H9 (cell line): ENCODE results near the gene CCBE1. TPM values are rescaled to one million over a fixed set of nuclear protein-coding genes. Genes with fewer than 3 reads are reported as not detected.

Experiments
- DNase-seq: peaks from one replicate; pipeline ENCODE4 v3.0.0-alpha.2; 2017
- H2AFZ ChIP-seq: one replicate; pipeline ENCODE4 v1.6.1; 2013; ENCODE audit warnings: mild to moderate bottlenecking, low read length, control low read depth, moderate library complexity
- H2AK5ac ChIP-seq: 2 replicates; pipeline ENCODE4 v1.6.1; 2013; ENCODE audit warnings: low read length, control low read depth, mixed read lengths; ENCODE audit not compliant: insufficient read length
- H2BK120ac ChIP-seq: one replicate; pipeline ENCODE4 v1.6.1; 2013; ENCODE audit warnings: low read depth, mild to moderate bottlenecking, low read length, control low read depth, inconsistent platforms; ENCODE audit not compliant: poor library complexity, severe bottlenecking
- H2BK12ac ChIP-seq: 2 replicates; pipeline ENCODE4 v1.6.1; 2013; ENCODE audit warnings: low read length, control low read depth, mixed read lengths, low read depth; ENCODE audit not compliant: insufficient read length
- H2BK15ac ChIP-seq: 2 replicates; pipeline ENCODE4 v1.6.1; 2013; ENCODE audit warnings: low read depth, low read length, control low read depth
- H2BK20ac ChIP-seq: one replicate; pipeline ENCODE4 v1.6.1; 2013; ENCODE audit warnings: low read depth, mild to moderate bottlenecking, low read length, control low read depth, inconsistent platforms; ENCODE audit not compliant: poor library complexity, severe bottlenecking
- H2BK5ac ChIP-seq: 2 replicates; pipeline ENCODE4 v1.6.1; 2013; ENCODE audit warnings: low read length, control low read depth, mixed read lengths; ENCODE audit not compliant: insufficient read length
- H3K14ac ChIP-seq: 2 replicates; pipeline ENCODE4 v1.6.1; 2013; ENCODE audit warnings: low read length, control low read depth; ENCODE audit not compliant: insufficient read depth
- H3K18ac ChIP-seq: 2 replicates; pipeline ENCODE4 v1.6.1; 2013; ENCODE audit warnings: low read depth, mild to moderate bottlenecking, mixed read lengths, low read length, control low read depth; ENCODE audit not compliant: insufficient read length
- H3K23ac ChIP-seq: 2 replicates; pipeline ENCODE4 v1.6.1; 2013; ENCODE audit warnings: low read length, control low read depth, mixed read lengths, low read depth; ENCODE audit not compliant: insufficient read length
- H3K23me2 ChIP-seq: 2 replicates; pipeline ENCODE4 v1.6.1; 2013; ENCODE audit warnings: low read depth, mild to moderate bottlenecking, mixed read lengths, low read length, control low read depth; ENCODE audit not compliant: insufficient read length, poor library complexity, severe bottlenecking
- H3K27ac ChIP-seq: 2 replicates; pipeline ENCODE4 v1.5.1; 2013; ENCODE audit warnings: low read length, control low read depth, mixed read lengths, low read depth; ENCODE audit not compliant: insufficient read length
- H3K27me3 ChIP-seq: 2 replicates; pipeline ENCODE4 v1.6.1; 2013; ENCODE audit warnings: low read length, control low read depth, inconsistent platforms; ENCODE audit not compliant: insufficient read depth
- H3K4ac ChIP-seq: 2 replicates; pipeline ENCODE4 v1.6.1; 2013; ENCODE audit warnings: low read depth, mild to moderate bottlenecking, control low read depth, inconsistent platforms, low read length, moderate library complexity
- H3K4me1 ChIP-seq: 2 replicates; pipeline ENCODE4 v1.6.1; 2013; ENCODE audit warnings: low read length, control low read depth, inconsistent platforms; ENCODE audit not compliant: insufficient read depth
- H3K4me2 ChIP-seq: 2 replicates; pipeline ENCODE4 v1.6.1; 2013; ENCODE audit warnings: low read length, control low read depth, mixed read lengths; ENCODE audit not compliant: insufficient read length, insufficient read depth
- H3K56ac ChIP-seq: 2 replicates; pipeline ENCODE4 v1.6.1; 2013; ENCODE audit warnings: low read depth, mild to moderate bottlenecking, mixed read lengths, low read length, control low read depth; ENCODE audit not compliant: insufficient read length
- H3K79me1 ChIP-seq: 2 replicates; pipeline ENCODE4 v1.6.1; 2013; ENCODE audit warnings: low read depth, mild to moderate bottlenecking, moderate library complexity, low read length, control low read depth, inconsistent platforms; ENCODE audit not compliant: insufficient read depth, poor library complexity, severe bottlenecking
- H3K79me2 ChIP-seq: 2 replicates; pipeline ENCODE4 v1.6.1; 2013; ENCODE audit warnings: low read length, control low read depth, inconsistent platforms; ENCODE audit not compliant: insufficient read depth
- H3K9ac ChIP-seq: 2 replicates; pipeline ENCODE4 v1.6.1; 2013; ENCODE audit warnings: low read length, control low read depth, mixed read lengths; ENCODE audit not compliant: insufficient read length; ENCODE audit errors: extremely low read depth
- H3K9me3 ChIP-seq: one replicate; pipeline ENCODE4 v1.6.1; 2013; ENCODE audit warnings: low read depth, low read length, inconsistent platforms; ENCODE audit not compliant: control insufficient read depth
- H3T11ph ChIP-seq: one replicate; pipeline ENCODE4 v1.6.1; 2013; ENCODE audit warnings: mild to moderate bottlenecking, low read length, control low read depth, inconsistent platforms
- H4K20me1 ChIP-seq: one replicate; pipeline ENCODE4 v1.6.1; 2013; ENCODE audit not compliant: control insufficient read depth, insufficient read length, insufficient read depth
- H4K5ac ChIP-seq: 2 replicates; pipeline ENCODE4 v1.6.1; 2013; ENCODE audit warnings: low read depth, mild to moderate bottlenecking, mixed read lengths, low read length, control low read depth; ENCODE audit not compliant: insufficient read length
- H4K8ac ChIP-seq: replicated peaks from 2 replicates; pipeline ENCODE4 v1.6.1; 2013; ENCODE audit warnings: low read length, control low read depth, mixed read lengths, low read depth; ENCODE audit not compliant: insufficient read length
- H4K91ac ChIP-seq: 2 replicates; pipeline ENCODE4 v1.6.1; 2013; ENCODE audit warnings: low read depth, mild to moderate bottlenecking, moderate library complexity, mixed read lengths, low read length, control low read depth; ENCODE audit not compliant: insufficient read length
- H3K27ac Mint-ChIP-seq, 3 experiments: 2 replicates in 2 of 3; 3 replicates in 1 of 3; pipeline ENCODE4 v1.8.0; 2020 to 2021; ENCODE audit warnings: mixed read lengths in 3 of 3, mild to moderate bottlenecking in 1 of 3, moderate library complexity in 1 of 3
- H3K27me3 Mint-ChIP-seq: 2 replicates; pipeline ENCODE4 v1.8.0; 2021; ENCODE audit warnings: low read depth, mild to moderate bottlenecking, moderate library complexity, mixed read lengths
- H3K36me3 Mint-ChIP-seq, 3 experiments: 2 replicates in 2 of 3; 3 replicates in 1 of 3; pipeline ENCODE4 v1.8.0; 2020 to 2021; ENCODE audit warnings: low read depth in 3 of 3, mixed read lengths in 3 of 3; ENCODE audit not compliant: insufficient read depth in 1 of 3
- H3K4me1 Mint-ChIP-seq, 2 experiments: 2 replicates each; pipeline ENCODE4 v1.8.0; 2020; ENCODE audit warnings: mixed read lengths in 2 of 2
- H3K4me3 Mint-ChIP-seq, 2 experiments: 2 replicates in 1 of 2; 3 replicates in 1 of 2; pipeline ENCODE4 v1.8.0; 2020 to 2021; ENCODE audit warnings: mild to moderate bottlenecking in 2 of 2, mixed read lengths in 2 of 2, moderate library complexity in 1 of 2
- H3K9me3 Mint-ChIP-seq, 2 experiments: 2 replicates in 1 of 2; 3 replicates in 1 of 2; pipeline ENCODE4 v1.8.0; 2020; ENCODE audit warnings: mild to moderate bottlenecking in 2 of 2, mixed read lengths in 2 of 2, moderate library complexity in 1 of 2
- WGBS: extraction: QIAGEN DNeasy Blood & Tissue Kit; methylation state at CpG from one replicate; pipeline ENCODE4 v1.1.7; 2013; ENCODE audit warnings: missing lambda C conversion rate, low lambda C conversion rate, mixed read lengths; ENCODE audit not compliant: insufficient read length; ENCODE audit errors: extremely low coverage; 5-methylcytosine and 5-hydroxymethylcytosine counted together
- total RNA-seq: library from RNA; stranded (reverse); gene quantifications from 2 replicates; pipeline ENCODE4 v1.2.1, GENCODE V29; 2021
- TF ChIP-seq, protein P1 (sequence below): fragments of 200-600 bp; sonication (generic); conservative IDR thresholded peaks from 3 replicates; pipeline ENCODE4 v1.8.0; 2021; ENCODE audit warnings: antibody characterized with exemption, mild to moderate bottlenecking

The CCBE1 gene
- total RNA-seq, 1 experiment from 2014 or later = 0.39 TPM

DNA sequence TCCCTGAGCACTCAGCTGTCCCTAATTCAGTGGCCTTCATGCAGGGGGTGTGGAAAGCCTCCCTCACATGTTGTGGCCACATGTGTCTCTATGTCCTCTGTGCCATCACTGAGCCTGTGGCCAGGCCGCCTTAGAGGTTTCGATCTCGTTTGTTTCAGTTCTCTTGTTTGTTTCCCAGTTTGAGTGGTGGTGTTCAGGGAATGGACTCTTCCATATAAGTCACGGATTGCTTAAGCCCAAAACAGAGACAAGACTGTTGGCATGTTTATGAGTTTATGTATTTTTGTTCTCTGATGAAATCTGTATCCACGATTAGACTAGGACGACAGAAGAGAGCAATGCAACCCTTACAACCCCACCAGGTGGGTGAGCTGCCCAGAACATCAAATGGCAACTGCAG, 134.5 kb downstream of the CCBE1 start:
- no CpG with 5 or more reads among the region's 6 CpGs for WGBS
- Mint-ChIP-seq H3K9me3 (peaks cover 3 to 4% of the 10 kb centered on the region in 2 experiments; a peak in 3 of 5 replicates), H3K27ac (no peak overlapping the region), H3K27me3 (no peaks in the 10 kb centered on the region; the same call in 1 of the 2 replicates), H3K4me3 (no peak overlapping the region), H3K36me3 (peaks cover 0 to 3% (median 0%) of the 10 kb centered on the region in 3 experiments; a peak in 2 of 7 replicates), H3K4me1 (peaks cover 14 to 18% of the 10 kb centered on the region in 2 experiments)
- no peak overlapping the region for H4K5ac ChIP-seq
- H3K56ac ChIP-seq = no peak overlapping the region
- no peaks in the 10 kb centered on the region for H3K27me3 ChIP-seq
- no peak overlapping the region for H2BK20ac ChIP-seq
- H3K4ac ChIP-seq = no peak overlapping the region
- no peak overlapping the region for H3K18ac ChIP-seq
- H4K20me1 ChIP-seq = no peaks in the 10 kb centered on the region
- no peak overlapping the region for H4K91ac ChIP-seq
- H2BK15ac ChIP-seq = no peak overlapping the region
- H3K9ac ChIP-seq = no peak overlapping the region
- no peak overlapping the region for H2BK120ac ChIP-seq
- no peak overlapping the region for H2BK12ac ChIP-seq
- H4K8ac ChIP-seq = no peak overlapping the region
- H2AK5ac ChIP-seq = no peak overlapping the region
- no peaks in the 10 kb centered on the region for H3K79me1 ChIP-seq
- H3K4me2 ChIP-seq = no peak overlapping the region
- no peaks in the 10 kb centered on the region for H3K9me3 ChIP-seq
- no peaks in the 10 kb centered on the region for H3K4me1 ChIP-seq
- DNase-seq = no peak
- TF ChIP-seq, protein P1, sequence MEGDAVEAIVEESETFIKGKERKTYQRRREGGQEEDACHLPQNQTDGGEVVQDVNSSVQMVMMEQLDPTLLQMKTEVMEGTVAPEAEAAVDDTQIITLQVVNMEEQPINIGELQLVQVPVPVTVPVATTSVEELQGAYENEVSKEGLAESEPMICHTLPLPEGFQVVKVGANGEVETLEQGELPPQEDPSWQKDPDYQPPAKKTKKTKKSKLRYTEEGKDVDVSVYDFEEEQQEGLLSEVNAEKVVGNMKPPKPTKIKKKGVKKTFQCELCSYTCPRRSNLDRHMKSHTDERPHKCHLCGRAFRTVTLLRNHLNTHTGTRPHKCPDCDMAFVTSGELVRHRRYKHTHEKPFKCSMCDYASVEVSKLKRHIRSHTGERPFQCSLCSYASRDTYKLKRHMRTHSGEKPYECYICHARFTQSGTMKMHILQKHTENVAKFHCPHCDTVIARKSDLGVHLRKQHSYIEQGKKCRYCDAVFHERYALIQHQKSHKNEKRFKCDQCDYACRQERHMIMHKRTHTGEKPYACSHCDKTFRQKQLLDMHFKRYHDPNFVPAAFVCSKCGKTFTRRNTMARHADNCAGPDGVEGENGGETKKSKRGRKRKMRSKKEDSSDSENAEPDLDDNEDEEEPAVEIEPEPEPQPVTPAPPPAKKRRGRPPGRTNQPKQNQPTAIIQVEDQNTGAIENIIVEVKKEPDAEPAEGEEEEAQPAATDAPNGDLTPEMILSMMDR = no peak
- H3K23me2 ChIP-seq = no peaks in the 10 kb centered on the region
- no peak overlapping the region for H3K27ac ChIP-seq
- H2BK5ac ChIP-seq = no peak overlapping the region
- no peaks in the 10 kb centered on the region for H3K79me2 ChIP-seq
- no peak overlapping the region for H3T11ph ChIP-seq
- no peak overlapping the region for H3K23ac ChIP-seq
- H2AFZ ChIP-seq = no peak overlapping the region
- no peak overlapping the region for H3K14ac ChIP-seq
